ENCODE measurements around the gene FSIP1.

DNA sequence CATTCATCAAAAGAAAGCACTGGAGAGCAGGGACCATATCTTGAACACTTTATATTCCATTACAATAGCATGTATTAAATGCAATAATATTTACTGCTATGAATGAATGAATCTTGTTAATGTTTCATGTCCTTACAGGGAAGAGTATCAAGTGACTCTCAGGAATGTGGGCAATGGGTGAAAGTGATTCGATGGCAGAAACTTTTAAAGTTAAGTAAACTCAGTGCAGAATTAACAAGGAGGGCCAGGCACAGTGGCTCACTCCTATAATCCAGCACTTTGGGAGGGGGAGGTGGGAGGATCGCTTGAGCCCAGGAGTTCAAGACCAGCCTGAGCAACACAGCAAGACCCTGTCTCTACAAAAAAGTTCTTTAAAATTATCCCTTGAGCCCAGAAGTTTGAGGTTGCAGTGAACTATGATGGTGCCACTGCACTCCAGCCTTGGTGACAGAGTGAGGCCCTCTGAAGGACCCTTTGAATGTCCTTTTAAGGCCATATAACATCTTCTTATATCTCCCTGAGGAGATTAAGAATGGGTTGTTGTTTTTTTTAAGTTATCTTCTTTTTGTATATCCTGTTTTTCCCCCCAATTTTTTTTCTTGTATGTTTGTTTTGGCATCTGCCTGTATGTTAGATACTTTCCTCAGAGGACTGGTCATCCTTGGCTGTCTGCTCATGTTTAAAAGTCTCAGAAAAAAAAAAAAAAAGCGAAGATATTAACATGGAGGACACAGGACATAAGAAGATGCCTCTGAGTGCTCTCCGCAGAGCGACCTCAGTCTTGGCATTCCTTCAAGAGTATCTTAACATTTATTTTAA, 9.6 kb upstream of the FSIP1 start:
- TF ChIP-seq, protein P1, sequence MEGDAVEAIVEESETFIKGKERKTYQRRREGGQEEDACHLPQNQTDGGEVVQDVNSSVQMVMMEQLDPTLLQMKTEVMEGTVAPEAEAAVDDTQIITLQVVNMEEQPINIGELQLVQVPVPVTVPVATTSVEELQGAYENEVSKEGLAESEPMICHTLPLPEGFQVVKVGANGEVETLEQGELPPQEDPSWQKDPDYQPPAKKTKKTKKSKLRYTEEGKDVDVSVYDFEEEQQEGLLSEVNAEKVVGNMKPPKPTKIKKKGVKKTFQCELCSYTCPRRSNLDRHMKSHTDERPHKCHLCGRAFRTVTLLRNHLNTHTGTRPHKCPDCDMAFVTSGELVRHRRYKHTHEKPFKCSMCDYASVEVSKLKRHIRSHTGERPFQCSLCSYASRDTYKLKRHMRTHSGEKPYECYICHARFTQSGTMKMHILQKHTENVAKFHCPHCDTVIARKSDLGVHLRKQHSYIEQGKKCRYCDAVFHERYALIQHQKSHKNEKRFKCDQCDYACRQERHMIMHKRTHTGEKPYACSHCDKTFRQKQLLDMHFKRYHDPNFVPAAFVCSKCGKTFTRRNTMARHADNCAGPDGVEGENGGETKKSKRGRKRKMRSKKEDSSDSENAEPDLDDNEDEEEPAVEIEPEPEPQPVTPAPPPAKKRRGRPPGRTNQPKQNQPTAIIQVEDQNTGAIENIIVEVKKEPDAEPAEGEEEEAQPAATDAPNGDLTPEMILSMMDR (IDR thresholded peaks at IDR 0.05), result no peak
- no peak for TF ChIP-seq EP300 (IDR thresholded peaks at IDR 0.05)
- TF ChIP-seq POLR2A (IDR thresholded peaks at IDR 0.05), result no peak
- no peak for TF ChIP-seq POLR2AphosphoS5 (IDR thresholded peaks at IDR 0.05)

Measured in gastroesophageal sphincter (tissue), 3 donors.